K562 (cell line): Measurements from ENCODE around the gene MRPL16. TPM values are rescaled to one million over a fixed set of nuclear protein-coding genes. Genes with fewer than 3 reads are reported as not detected.

ENCODE experiments used
- ATAC-seq: fragments of 200-7000 bp; cut with Tn5 transposase; 3 replicates; pipeline ENCODE4 v1.9.1; 2020; ENCODE audit warnings: moderate library complexity
- BruUV-seq: library from RNA; stranded (reverse); fragments of 400-500 nt; replicated peaks from 2 replicates; lab custom pipeline; 2021; lab: Mats Ljungman, UMichigan
- CTCF ChIA-PET: fragments of 300-600 bp; formaldehyde crosslinking; extraction: SDS; loops from one replicate; lab custom pipeline; 2021; ENCODE audit warnings: low intra/inter-chr PET ratio; lab: Yijun Ruan, JAX
- POLR2A ChIA-PET: fragments of 300-600, 350-650 bp; sonication (Branson Sonifier 250); formaldehyde crosslinking; extraction: SDS; loops from one replicate; lab custom pipeline; 2021; ENCODE audit warnings: antibody characterized with exemption, inconsistent platforms; lab: Yijun Ruan, JAX
- DNase-seq, 4 experiments: peaks; one replicate each; pipeline versions ENCODE4 v3.0.0 to v3.0.0-alpha.2; 2011 to 2018; ENCODE audit warnings: low spot score in 3 of 4, mixed read lengths in 3 of 4; ENCODE audit errors: extremely low read depth in 1 of 4
- FAIRE-seq: peaks from 2 replicates; lab custom pipeline; 2011; peaks lifted over from hg19 to GRCh38; lab: Jason Lieb, UNC
- H2AFZ ChIP-seq: 2 replicates; pipeline ENCODE4 v1.6.0; 2011; ENCODE audit warnings: low read depth, low read length, control low read depth, inconsistent platforms
- H3K27ac ChIP-seq: fragments of 200-600 bp; 3 replicates; pipeline ENCODE4 v1.8.0; 2011; ENCODE audit warnings: low read depth, mild to moderate bottlenecking, control low read depth, inconsistent platforms, low read length, moderate library complexity, mixed read lengths; ENCODE audit errors: extremely low read depth
- H3K27me3 ChIP-seq, 2 experiments: fragments of 300-600 bp in 1 of 2; 2 replicates in 1 of 2; 3 replicates in 1 of 2; pipeline versions ENCODE4 v1.6.0 to v1.8.0; 2011; ENCODE audit warnings: inconsistent platforms in 2 of 2, low read length in 2 of 2, mild to moderate bottlenecking in 1 of 2, mixed read lengths in 1 of 2, moderate library complexity in 1 of 2; ENCODE audit not compliant: control insufficient read depth in 2 of 2, insufficient read depth in 2 of 2
- H3K36me3 ChIP-seq: fragments of 300-600 bp; 3 replicates; pipeline ENCODE4 v1.8.0; 2011; ENCODE audit warnings: mild to moderate bottlenecking, low read length, inconsistent platforms; ENCODE audit not compliant: control insufficient read depth, insufficient read depth
- H3K4me1 ChIP-seq, 2 experiments: fragments of 200-600 bp in 1 of 2; replicated peaks in 1 of 2; 2 replicates in 1 of 2; 3 replicates in 1 of 2; pipeline versions ENCODE4 v1.5.1 to v1.8.0; 2011; ENCODE audit warnings: inconsistent platforms in 2 of 2, low read length in 2 of 2, mild to moderate bottlenecking in 1 of 2, mixed read lengths in 1 of 2, moderate library complexity in 1 of 2; ENCODE audit not compliant: control insufficient read depth in 2 of 2, insufficient read depth in 2 of 2
- H3K4me2 ChIP-seq: 2 replicates; pipeline ENCODE4 v1.6.1; 2011; ENCODE audit warnings: low read length, control low read depth, inconsistent platforms, mixed read lengths; ENCODE audit not compliant: insufficient read depth
- H3K4me3 ChIP-seq: fragments of 200-600 bp; sonication (generic), shearing (Covaris generic); 2 replicates; pipeline ENCODE4 v1.5.1; 2016; ENCODE audit warnings: control low read depth, inconsistent platforms
- H3K79me2 ChIP-seq: fragments of 200-600 bp; 3 replicates; pipeline ENCODE4 v1.8.0; 2011; ENCODE audit warnings: low read length, inconsistent platforms; ENCODE audit not compliant: control insufficient read depth, insufficient read depth
- H3K9ac ChIP-seq, 2 experiments: 2 replicates each; pipeline versions ENCODE4 v1.6.0 to v1.6.1; 2011; ENCODE audit warnings: low read depth in 2 of 2, low read length in 2 of 2, control low read depth in 1 of 2, inconsistent platforms in 1 of 2, mild to moderate bottlenecking in 1 of 2, mixed read lengths in 1 of 2; ENCODE audit not compliant: insufficient read depth in 1 of 2
- H3K9me1 ChIP-seq: one replicate; pipeline ENCODE4 v1.6.0; 2011; ENCODE audit warnings: inconsistent platforms, mild to moderate bottlenecking, low read length, moderate library complexity; ENCODE audit not compliant: control insufficient read depth, insufficient read depth
- H3K9me3 ChIP-seq: replicated peaks from 2 replicates; pipeline ENCODE4 v1.5.1; 2011; ENCODE audit warnings: low read depth, low read length, inconsistent platforms; ENCODE audit not compliant: control insufficient read depth, insufficient read depth
- H4K20me1 ChIP-seq: replicated peaks from 2 replicates; pipeline ENCODE4 v1.6.1; 2011; ENCODE audit warnings: low read length, inconsistent platforms, mixed read lengths; ENCODE audit not compliant: control insufficient read depth, insufficient read depth
- CCNT2 ChIP-seq: IDR thresholded peaks from 2 replicates; pipeline ENCODE4 v1.6.1; 2011; ENCODE audit warnings: borderline replicate concordance, low read depth, mild to moderate bottlenecking, moderate library complexity, mixed read lengths, low read length; ENCODE audit not compliant: insufficient read length; ENCODE audit errors: extremely low read depth
- ESRRA ChIP-seq: fragments of 450-650 bp; IDR thresholded peaks from 2 replicates; pipeline ENCODE4 v1.6.1; 2014; ENCODE audit warnings: low read depth, mild to moderate bottlenecking, moderate library complexity, borderline replicate concordance
- ESRRB ChIP-seq: fragments of 250-450 bp; sonication (Bioruptor Pico); IDR thresholded peaks from 2 replicates; pipeline ENCODE4 v1.5.0; 2020; ENCODE audit warnings: mild to moderate bottlenecking, moderate library complexity, borderline replicate concordance
- FOXP1 ChIP-seq: sonication (generic); formaldehyde crosslinking; IDR thresholded peaks from 2 replicates; pipeline ENCODE4 v1.8.0; 2022; ENCODE audit warnings: mild to moderate bottlenecking, missing genetic modification reagents
- HINFP ChIP-seq: fragments of 450-650 bp; conservative IDR thresholded peaks from 2 replicates; pipeline ENCODE4 v1.6.1; 2016; ENCODE audit warnings: missing genetic modification characterization, low read depth, mild to moderate bottlenecking, control low read depth, missing compliant biosample characterization
- SAFB2 ChIP-seq: fragments of 200-400 bp; formaldehyde crosslinking; IDR thresholded peaks from 2 replicates; pipeline ENCODE4 v1.6.1; 2018; ENCODE audit warnings: borderline replicate concordance, low read length, low read depth, moderate library complexity; ENCODE audit not compliant: severe bottlenecking
- THRAP3 ChIP-seq: fragments of 450-650 bp; IDR thresholded peaks from 2 replicates; pipeline ENCODE4 v1.6.1; 2016; ENCODE audit warnings: mild to moderate bottlenecking, inconsistent platforms, borderline replicate concordance
- ZBTB11 ChIP-seq, 3 experiments: fragments of 200-800 bp in 1 of 3; fragments of 250-450 bp in 1 of 3; fragments of 450-650 bp in 1 of 3; sonication (Bioruptor Pico) in 1 of 3; sonication (Bioruptor generic) in 1 of 3; formaldehyde crosslinking in 1 of 3; IDR thresholded peaks; 2 replicates each; pipeline versions ENCODE4 v1.6.1 to v1.8.0; 2016 to 2022; ENCODE audit warnings: mild to moderate bottlenecking in 2 of 3, missing genetic modification characterization in 2 of 3, missing compliant biosample characterization in 1 of 3, moderate library complexity in 1 of 3
- ZBTB17 ChIP-seq: fragments of 450-650 bp; formaldehyde crosslinking; IDR thresholded peaks from 2 replicates; pipeline ENCODE4 v1.4.0; 2020; ENCODE audit warnings: mild to moderate bottlenecking
- ZNF57 ChIP-seq: fragments of 450-650 bp; formaldehyde crosslinking; IDR thresholded peaks from 2 replicates; pipeline ENCODE4 v1.4.0; 2020; ENCODE audit warnings: mild to moderate bottlenecking, moderate library complexity
- ZNF584 ChIP-seq: fragments of 200-800 bp; sonication (Bioruptor generic); IDR thresholded peaks from 2 replicates; pipeline ENCODE4 v1.6.1; 2016; ENCODE audit warnings: low read depth, mild to moderate bottlenecking, missing genetic modification characterization, missing compliant biosample characterization
- ZNF609 ChIP-seq: sonication (generic); formaldehyde crosslinking; IDR thresholded peaks from 2 replicates; pipeline ENCODE4 v1.8.1; 2023; ENCODE audit warnings: missing genetic modification reagents, mild to moderate bottlenecking, borderline replicate concordance
- WGBS: fragments of 100-300 bp; shearing (Covaris generic); methylation state at CpG from one replicate; pipeline ENCODE4 v1.1.6; 2016; ENCODE audit warnings: low coverage, mixed read lengths; ENCODE audit not compliant: insufficient coverage; ENCODE audit errors: missing lambda C conversion rate; 5-methylcytosine and 5-hydroxymethylcytosine counted together
- in situ Hi-C: fragments of 300-500 bp; cut with MboI; formaldehyde crosslinking; loops from 4 replicates; pipeline ENCODE4 v1.15.0; 2018; ENCODE audit warnings: inconsistent platforms, mixed read lengths
- intact Hi-C: fragments of 100-400 bp; cut with micrococcal nuclease; formaldehyde crosslinking; loops from 2 replicates; pipeline ENCODE4 v1.14.2; 2022
- polyA plus RNA-seq, 8 experiments: library from polyadenylated mRNA; depleted of rRNA in 4 of 8; stranded (reverse) in 5 of 8; unstranded in 3 of 8; fragments of >200 nt; fragmentation: Nextera tagmentation in 2 of 8; fragmentation: Illumina TruSeq in 1 of 8; extraction: Ambion mirVana in 2 of 8; extraction: Trizol in 1 of 8; gene quantifications; 2 replicates each; pipeline versions ENCODE4 v1.2.1 to v1.2.3, GENCODE V29; 2011 to 2014; ENCODE audit warnings: inconsistent platforms in 1 of 8, missing spikeins in 1 of 8
- total RNA-seq, 7 experiments: library from RNA; depleted of rRNA in 6 of 7; stranded (reverse); fragments of >200 nt in 6 of 7; fragmentation: Illumina TruSeq in 2 of 7; extraction: Trizol in 2 of 7; gene quantifications; 2 replicates each; pipeline versions ENCODE4 v1.2.1 to v1.2.3, GENCODE V29; 2011 to 2021; ENCODE audit warnings: low replicate concordance in 1 of 7

MRPL16 gene
- total and polyA plus RNA-seq, 9 of the 15 experiments (the other 6 are each of a cell fraction or from before 2014, with no cell fraction given) = 63.3 to 209 (median 157) TPM

GRCh38 chr11:59794417-59794816, 16.2 kb downstream of the MRPL16 start:
- ATAC-seq = no peak
- Histone ChIP-seq H3K9ac (no peak overlapping the region), H3K27ac (no peak overlapping the region), H3K4me1 (no peaks in the 10 kb centered on the region), H3K9me3 (no peaks in the 10 kb centered on the region), H3K79me2 (no peaks in the 10 kb centered on the region), H3K36me3 (peaks cover 95% of the 10 kb centered on the region), H3K4me3 (no peak overlapping the region), H3K27me3 (no peaks in the 10 kb centered on the region), H2AFZ (no peak overlapping the region), H3K4me2 (no peak overlapping the region), H3K9me1 (no peaks in the 10 kb centered on the region), H4K20me1 (no peaks in the 10 kb centered on the region)
- no TSS peak for BruUV-seq
- FAIRE-seq = no peak
- no peak for DNase-seq
- POLR2A ChIA-PET = interaction anchor here (0.6 to 1.2 kb wide), 2 partner anchors 9 to 15 kb away, joined by 3 read pairs; no protein-coding TSS in a partner anchor
- CTCF ChIA-PET = no interaction called here
- intact Hi-C loops (no loop called here), in situ Hi-C loops (no loop called here)
- 78% methylated on average over 3 of the region's 3 CpGs for WGBS
- TF ChIP-seq CCNT2 (no peak), FOXP1 (CRISPR knock-in tag) (no peak), ZBTB17 (CRISPR knock-in tag) (no peak), ESRRB (CRISPR knock-in tag) (no peak), THRAP3 (no peak), ESRRA (no peak), ZNF57 (no peak), ZBTB11 (CRISPR knock-in tag; IDR thresholded peaks at IDR 0.05) (no peak), SAFB2 (no peak), ZNF609 (no peak), HINFP (tag) (no peak), ZNF584 (CRISPR knock-in tag) (no peak)
